GM12865 (cell line): ENCODE results near the gene NPC1L1.

Experiments used
- DNase-seq: peaks from one replicate; pipeline ENCODE4 v3.0.0; 2010; ENCODE audit warnings: low read depth
- H3K4me3 ChIP-seq: 2 replicates; pipeline ENCODE4 v1.5.1; 2011; ENCODE audit warnings: mild to moderate bottlenecking, low read depth, low read length, control low read depth
- TF ChIP-seq, protein P1 (sequence below): IDR thresholded peaks from 2 replicates; pipeline ENCODE4 v1.5.1; 2011; ENCODE audit warnings: low read length, control low read depth, low read depth, inconsistent platforms; ENCODE audit not compliant: insufficient read depth; ENCODE audit errors: missing control alignments

The NPC1L1 gene, protein sequence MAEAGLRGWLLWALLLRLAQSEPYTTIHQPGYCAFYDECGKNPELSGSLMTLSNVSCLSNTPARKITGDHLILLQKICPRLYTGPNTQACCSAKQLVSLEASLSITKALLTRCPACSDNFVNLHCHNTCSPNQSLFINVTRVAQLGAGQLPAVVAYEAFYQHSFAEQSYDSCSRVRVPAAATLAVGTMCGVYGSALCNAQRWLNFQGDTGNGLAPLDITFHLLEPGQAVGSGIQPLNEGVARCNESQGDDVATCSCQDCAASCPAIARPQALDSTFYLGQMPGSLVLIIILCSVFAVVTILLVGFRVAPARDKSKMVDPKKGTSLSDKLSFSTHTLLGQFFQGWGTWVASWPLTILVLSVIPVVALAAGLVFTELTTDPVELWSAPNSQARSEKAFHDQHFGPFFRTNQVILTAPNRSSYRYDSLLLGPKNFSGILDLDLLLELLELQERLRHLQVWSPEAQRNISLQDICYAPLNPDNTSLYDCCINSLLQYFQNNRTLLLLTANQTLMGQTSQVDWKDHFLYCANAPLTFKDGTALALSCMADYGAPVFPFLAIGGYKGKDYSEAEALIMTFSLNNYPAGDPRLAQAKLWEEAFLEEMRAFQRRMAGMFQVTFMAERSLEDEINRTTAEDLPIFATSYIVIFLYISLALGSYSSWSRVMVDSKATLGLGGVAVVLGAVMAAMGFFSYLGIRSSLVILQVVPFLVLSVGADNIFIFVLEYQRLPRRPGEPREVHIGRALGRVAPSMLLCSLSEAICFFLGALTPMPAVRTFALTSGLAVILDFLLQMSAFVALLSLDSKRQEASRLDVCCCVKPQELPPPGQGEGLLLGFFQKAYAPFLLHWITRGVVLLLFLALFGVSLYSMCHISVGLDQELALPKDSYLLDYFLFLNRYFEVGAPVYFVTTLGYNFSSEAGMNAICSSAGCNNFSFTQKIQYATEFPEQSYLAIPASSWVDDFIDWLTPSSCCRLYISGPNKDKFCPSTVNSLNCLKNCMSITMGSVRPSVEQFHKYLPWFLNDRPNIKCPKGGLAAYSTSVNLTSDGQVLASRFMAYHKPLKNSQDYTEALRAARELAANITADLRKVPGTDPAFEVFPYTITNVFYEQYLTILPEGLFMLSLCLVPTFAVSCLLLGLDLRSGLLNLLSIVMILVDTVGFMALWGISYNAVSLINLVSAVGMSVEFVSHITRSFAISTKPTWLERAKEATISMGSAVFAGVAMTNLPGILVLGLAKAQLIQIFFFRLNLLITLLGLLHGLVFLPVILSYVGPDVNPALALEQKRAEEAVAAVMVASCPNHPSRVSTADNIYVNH (N-terminal part only)

DNA sequence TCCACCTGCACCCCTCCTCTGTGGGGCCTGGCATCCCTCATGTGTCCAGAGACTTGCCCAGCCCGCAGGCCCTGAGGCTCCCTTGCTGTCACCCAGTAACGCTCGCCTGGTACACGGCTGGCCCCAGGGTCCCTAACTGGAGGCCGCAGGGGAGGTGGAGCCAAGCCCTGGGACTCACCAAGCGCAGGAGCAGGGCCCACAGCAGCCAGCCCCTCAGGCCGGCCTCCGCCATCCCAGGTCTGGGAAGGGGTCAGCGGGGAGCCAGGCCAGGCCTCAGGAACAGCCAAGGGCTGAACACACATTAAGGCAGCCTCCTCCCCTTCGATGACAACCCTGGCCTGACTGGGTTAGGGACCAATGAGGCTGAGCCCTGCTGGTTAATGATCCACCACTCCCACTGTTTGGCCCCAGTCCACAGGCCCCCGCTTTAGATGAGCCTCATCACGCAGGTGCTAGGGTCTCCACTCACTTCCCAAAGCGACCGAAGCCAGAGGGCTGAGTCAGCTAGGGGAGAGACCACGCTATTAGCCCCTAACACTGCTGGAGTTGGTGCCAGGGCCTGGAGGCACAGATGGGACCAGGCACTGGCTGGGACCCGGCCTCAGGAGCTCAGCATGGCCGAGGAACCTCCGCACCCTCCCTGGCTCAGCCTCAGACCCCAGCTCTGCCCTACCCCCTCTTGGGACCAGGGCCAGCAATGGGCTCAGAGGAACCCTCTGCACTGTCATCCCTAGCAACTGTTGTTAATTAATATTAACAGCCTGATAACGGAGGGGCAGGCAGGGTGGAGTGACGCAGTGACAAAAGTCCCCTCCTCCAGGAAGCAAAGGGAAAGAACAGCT lies at the start of gene NPC1L1:
NPC1L1 (minus strand) TSS at position 303 of the 842 bp plus-strand sequence; CDS start at position 232, 71 bp downstream.
- TF ChIP-seq, protein P1, sequence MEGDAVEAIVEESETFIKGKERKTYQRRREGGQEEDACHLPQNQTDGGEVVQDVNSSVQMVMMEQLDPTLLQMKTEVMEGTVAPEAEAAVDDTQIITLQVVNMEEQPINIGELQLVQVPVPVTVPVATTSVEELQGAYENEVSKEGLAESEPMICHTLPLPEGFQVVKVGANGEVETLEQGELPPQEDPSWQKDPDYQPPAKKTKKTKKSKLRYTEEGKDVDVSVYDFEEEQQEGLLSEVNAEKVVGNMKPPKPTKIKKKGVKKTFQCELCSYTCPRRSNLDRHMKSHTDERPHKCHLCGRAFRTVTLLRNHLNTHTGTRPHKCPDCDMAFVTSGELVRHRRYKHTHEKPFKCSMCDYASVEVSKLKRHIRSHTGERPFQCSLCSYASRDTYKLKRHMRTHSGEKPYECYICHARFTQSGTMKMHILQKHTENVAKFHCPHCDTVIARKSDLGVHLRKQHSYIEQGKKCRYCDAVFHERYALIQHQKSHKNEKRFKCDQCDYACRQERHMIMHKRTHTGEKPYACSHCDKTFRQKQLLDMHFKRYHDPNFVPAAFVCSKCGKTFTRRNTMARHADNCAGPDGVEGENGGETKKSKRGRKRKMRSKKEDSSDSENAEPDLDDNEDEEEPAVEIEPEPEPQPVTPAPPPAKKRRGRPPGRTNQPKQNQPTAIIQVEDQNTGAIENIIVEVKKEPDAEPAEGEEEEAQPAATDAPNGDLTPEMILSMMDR: no peak

DNA sequence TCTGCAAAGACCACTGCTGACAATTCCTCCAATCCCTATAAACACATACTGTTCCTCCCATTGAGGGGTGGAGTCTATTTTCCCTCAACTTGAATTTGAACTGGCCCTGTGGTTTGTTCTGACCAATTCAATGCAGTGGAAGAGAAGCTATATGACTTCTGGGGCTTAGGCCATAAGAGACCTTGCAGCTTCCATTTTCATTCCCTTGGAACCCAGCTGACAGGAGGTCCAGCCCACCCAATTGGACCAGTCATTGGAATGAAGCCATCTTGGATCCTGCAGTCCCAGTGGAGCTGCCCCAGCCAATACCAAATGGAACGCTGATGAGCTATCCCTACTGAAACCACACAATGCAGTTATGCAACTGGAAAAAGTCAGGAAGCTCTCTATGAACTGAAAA lies 49.8 kb upstream of the NPC1L1 start:
- TF ChIP-seq, protein P1: no peak
- H3K4me3 ChIP-seq: no peak overlapping the region
- DNase-seq: no peak

More for the DNA sequence above, at the start of gene NPC1L1:
- no peak within 1 kb of the TSS for H3K4me3 ChIP-seq
- DNase-seq: no peak

DNA sequence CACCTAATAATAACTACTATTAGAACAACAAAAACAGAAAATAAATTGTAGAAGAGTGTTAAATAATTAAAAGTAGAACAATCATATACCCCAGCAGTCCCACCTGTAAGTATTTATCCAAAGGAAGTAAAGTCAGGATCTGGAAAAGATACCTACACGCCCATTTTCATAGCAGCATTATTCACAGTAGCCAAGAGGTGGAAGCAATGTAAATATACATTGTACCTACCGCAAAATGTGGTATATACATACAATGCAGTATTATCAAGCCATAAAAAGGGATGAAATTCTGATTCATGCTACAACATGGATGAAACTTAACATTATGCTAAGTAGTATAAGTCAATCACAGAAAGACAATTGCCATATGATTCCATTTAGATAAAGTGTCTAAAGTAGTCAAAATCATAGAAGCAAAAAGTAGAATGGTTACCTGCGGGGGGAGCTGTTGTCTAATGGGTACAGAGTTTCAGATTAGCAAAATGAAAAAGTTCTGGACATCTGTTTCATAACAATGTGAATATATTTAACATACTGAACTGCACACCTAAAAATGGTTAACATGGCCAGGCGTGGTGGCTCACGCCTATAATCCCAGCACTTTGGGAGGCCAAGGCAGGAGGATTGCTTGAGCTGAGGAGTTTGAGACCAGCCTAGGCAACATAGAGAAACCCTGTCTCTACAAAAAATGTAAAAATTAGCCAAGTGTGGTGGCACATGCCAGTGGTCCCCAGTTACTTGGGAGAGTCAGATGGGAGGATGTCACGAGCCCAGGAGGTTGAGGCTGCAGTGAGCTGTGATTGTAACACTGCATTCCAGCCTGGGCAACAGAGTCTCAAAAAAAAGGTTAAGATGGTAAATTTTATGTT lies 46.9 kb upstream of the NPC1L1 start:
- DNase-seq: peak; percentile 78
- TF ChIP-seq, protein P1: peak; percentile 62
- H3K4me3 ChIP-seq: no peak overlapping the region

DNA sequence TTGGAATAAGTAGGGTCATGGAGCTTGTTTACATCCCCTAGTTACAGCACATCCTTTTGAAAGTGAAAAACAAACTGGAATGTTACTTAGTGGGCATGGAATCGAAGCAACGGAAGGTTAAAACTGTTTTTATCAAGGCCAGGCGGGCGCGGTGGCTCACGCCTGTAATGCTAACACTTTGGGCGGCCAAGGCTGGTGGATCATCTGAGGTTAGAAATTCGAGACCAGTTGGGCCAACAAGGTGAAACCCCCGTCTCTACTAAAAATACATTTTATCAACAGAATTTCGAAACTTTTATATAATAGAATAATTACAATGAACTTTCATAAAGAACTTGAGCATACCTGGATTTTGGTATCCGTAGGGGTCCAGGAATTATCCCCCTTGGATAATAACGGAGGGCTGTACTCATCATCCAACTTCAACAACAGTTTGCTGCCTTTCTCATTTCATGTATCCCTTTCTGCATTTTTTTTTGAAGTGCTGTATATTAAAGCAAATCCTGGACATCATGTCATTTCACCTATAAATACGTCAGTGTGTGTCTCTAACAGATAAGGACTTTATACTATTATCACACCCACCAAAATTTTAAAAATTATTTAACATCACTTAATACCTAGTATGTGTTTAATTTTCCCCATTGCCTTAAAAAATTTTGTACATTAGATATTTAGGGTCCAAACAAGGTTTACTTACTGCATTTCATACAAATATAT lies 42.2 kb upstream of the NPC1L1 start:
- TF ChIP-seq, protein P1: no peak
- no peak for DNase-seq
- peak overlapping the region; percentile 75 for H3K4me3 ChIP-seq

DNA sequence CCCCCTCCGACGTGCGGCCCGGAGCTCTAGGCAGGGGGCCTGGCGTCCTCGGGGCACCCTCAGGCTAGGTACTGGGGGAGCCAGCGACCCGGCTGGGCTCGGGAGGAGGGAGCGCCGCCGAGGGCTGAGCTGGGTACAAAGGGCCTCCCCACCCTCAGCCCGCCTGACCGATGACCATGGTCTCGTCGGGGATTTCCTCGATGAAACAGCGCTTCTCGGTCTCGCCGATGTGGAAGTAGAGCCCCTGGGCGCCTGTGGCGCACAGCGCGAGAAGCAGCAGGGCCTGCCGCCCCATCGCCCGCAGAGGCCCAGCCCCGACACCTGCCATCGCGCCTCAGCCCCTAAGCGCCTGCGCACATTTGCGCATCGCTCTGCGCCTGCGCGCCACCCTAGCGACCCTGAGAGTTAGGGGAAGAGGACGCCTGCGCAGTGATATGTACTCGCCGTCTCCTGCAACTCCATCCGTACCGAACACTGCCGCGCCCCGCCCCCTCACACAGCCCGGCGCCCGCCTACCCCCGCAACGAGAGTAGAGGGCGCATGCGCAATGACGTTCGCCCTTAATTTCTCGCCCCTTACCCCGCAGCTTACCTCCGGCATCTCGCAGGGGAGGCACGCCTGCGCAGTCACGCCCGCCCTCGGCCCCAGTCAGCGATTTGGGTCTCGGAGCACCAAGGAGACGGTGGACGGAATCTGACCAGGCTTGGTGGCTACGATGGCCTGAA lies 40.9 kb upstream of the NPC1L1 start, which contains the start of gene TMED4:
TMED4 (minus strand) TSS at position 353 of the 725 bp plus-strand sequence; CDS start at position 328, 25 bp downstream.
- TF ChIP-seq, protein P1: no peak
- peak within 1 kb of the TSS; percentile 75 for H3K4me3 ChIP-seq

More for the DNA sequence above, 40.9 kb upstream of the NPC1L1 start, which contains the start of gene TMED4:
- peak; percentile 100 for DNase-seq
